NCI-H1092 (cell line): ENCODE results near the gene AGAP1.

Experiments
- DNase-seq: peaks from one replicate; lab custom pipeline; 2025; lab: John Stamatoyannopoulos, UW

The AGAP1 gene

GRCh38 chr2:235850289-235850688, 356.4 kb downstream of the AGAP1 start:
- no peak for DNase-seq

- DNase-seq = no peak
Measured at GRCh38 chr2:235850771-235851551, 357.1 kb downstream of the AGAP1 start.

DNA sequence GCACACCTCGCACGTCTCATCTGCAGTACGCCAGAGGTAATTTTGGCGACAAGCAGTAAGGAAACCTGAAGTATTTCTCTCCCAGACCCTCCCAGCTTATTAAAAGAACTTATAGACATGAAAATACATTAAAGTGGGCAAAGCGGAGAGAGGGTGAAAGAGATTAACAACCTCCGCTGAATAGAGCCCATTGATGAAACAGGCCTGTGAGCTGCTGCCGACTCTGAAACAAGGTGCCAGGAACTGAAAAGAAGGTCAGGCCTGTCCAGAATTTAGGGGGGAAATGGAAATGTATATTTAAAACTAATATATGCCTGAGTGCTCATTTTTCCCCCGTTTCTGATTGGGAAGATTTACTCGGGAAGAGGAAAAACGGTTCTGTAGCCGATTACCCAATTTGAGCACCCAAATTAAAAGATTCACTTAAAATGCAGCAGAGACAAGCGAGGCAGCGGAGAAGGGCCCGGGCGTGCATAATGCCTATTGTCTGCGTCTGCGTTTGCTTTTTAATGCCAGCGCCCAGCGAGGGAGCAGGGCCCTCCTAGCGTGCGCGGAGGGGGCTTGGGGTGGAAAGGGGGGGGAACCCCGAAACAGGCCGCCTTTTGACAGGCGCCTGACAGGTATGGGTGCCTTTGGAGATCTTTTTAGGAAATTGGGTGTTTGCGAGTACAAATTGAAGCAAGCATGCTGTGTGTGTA, 358.1 kb downstream of the AGAP1 start:
- no peak for DNase-seq

- DNase-seq = no peak
Measured at GRCh38 chr2:235852526-235852920, 358.7 kb downstream of the AGAP1 start.

DNA sequence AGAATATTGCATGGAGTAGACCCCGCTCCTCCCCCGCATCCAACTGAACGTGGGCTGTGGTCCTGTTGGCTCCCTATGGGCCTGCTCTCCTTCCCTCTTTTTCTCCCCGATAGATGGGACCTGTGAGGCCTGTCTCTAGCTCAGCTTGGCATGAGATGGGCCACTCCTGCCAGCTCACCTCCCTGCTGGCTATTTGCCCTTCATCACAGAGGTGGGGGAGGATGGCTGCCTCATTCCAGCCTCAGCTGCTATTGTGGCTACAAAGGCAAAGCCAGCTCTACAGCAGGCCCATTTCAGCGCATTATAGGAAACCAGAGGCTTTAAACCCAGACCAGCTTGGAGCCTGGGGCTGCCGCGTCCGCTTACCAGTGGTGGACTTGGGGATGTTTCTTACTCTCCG, 360.4 kb downstream of the AGAP1 start:
- DNase-seq = no peak

DNA sequence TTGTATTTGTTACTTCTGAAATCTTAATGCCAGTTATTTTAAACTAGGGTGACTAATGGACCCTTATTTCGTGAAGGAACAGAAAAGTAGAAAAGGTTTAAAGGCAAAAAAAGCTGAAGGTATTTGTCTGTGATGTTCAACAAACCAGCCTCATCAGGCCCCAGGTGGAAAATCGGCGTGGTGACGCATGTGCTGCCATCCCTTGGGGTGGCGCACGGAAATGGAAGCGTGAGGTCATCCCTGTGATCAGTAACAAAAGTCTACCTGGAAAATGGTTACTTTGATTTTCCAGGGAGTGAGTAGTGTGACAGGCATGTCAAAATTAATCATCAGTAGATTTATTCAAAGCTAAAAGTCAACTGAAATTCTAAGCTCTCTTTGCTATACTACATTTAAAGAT, 361.2 kb downstream of the AGAP1 start:
- no peak for DNase-seq

DNA sequence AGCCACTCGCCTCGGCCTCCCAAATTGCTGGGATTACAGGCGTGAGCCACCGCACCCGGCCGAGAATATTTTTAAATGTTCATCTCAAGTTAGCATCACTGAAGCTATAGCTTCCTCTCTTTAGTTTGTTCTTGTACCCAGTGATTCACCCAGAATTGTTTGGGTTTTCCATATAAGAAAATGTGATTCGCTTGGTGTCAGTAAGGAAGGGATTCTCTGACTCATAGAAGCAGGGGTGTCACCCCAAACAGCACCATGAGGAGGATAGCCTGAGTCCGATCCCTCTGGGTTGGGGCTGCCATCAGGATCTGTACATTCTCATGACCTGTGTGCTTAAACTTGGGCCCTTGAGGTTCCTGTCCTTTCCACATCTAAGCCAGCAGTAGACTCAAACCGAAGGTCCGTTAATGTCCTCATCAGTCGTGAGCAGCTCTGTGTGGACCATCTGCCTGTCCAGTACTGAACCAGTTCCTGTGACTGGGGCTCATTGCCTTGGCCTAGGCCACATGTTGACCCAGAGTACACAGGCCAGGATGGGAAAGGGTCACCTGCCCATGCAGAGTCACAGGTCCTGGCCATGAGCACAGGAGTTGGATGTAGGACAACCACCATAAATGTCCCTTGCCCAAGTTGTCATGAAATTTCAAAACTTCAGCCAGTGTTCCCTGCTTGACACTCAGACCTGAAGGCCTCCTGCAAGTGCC, 362.5 kb downstream of the AGAP1 start:
- DNase-seq = no peak

- no peak for DNase-seq
Measured at GRCh38 chr2:235857598-235857997, 363.8 kb downstream of the AGAP1 start.

DNA sequence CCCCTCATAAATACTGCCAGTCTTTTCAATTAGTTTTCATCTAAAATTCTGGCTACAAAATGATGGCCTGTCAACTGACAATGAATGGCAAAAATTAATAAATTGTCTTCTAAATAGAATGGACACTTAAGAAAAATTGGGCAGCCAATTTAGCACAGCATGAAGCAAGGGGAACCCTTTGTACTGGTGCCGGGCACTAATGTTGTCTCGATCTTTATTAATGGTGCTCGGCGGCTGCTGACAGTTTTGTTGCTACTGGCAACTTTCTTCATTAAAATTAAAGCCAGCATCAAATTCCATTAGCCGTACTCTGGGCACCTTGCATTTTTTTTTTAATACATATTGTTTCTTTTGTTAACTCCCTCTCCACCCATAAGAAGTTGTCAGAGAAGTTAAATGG, 365.0 kb downstream of the AGAP1 start:
- no peak for DNase-seq

DNA sequence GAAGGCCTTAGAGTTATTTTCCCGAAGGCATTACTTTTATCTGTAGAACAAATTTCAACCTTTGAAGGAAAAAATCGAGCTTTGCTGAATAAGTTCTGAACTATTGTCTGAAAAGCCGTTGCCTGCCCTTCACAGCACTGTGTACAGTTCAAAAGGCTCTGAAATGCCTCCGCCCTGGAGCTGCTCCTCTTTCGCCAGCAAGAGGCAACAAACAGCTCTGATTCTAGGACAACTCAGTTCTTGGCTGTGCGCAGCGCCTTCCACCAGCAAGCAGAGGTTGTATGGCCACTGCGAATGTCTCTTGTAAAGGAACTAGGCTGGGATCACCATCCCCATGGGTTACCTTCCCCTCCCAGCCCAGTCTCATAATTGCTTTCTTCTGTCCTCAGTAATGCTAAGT, 365.8 kb downstream of the AGAP1 start:
- no peak for DNase-seq

DNA sequence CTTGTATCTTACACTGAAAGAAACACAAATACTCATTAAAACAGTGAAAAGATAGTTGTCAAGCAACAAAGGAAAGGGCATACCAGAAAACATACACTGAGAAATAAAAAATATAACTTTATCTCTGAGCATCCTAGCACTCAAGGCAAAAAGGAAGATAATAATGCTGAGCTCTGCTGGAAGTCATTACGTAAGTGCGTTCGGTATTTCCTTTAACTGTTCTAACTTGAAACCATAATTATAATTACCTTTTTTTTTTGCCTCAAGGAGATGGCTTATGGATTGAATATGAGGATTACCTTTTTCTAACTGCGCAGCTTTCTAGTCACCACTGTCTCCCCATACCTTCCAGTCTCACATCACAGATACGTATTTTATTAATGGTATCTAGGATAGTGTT, 366.3 kb downstream of the AGAP1 start:
- no peak for DNase-seq

DNA sequence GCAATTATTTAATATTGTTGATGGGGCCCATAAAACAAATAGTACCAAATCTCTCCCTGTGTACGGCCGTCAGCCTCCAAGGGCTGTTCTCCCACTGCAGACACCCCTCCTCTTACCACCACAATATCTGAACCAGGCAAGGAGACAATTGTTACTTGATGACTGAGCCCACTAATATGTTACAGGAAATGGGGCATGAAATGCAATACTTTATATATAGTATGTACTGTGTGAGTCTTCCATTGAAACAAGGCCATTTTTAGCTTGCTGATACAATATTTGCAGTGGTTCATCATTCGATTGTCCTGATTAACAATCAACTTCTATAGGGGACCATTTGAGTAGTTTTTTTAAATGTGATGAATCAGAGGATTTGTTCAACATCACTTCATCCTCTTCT, 367.0 kb downstream of the AGAP1 start:
- DNase-seq = no peak

DNA sequence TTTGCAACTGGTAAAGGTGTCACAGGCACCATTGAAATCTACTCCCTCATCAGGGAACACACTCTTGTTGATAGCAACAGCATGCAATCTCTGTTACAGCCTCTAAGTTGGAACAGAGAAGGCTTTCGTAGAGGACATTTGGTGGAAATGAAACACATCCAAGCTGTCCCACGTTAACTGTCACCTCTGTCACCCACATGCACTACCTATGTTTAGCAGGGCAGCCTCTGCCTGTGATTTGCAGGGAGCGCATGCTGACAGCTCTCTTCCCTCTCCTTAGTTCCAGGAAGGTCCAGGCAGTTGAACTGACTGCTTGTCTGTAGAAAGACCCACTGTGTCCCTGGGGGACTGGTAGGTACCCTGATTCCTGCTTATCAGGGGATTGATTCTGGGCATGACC, 367.5 kb downstream of the AGAP1 start:
- no peak for DNase-seq

DNA sequence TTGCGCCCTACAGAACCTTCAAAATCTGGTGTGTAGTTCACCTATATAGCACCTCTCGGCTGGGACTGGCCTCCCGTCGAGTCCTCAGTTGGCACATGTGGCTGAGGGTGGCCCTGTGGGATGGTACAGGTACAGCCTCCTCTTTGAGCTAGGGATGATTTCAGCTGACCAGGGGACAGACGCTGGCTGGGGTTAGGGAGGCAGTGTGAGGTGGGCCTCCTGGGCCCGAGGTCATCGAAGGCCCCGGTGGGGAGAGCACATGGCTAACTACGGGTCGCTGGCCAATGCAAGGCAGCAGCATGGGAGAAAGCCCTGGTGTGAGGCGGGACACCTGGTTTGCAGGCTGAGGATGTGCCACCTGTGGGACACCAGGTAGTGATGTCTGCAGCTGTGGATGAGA, 369.6 kb downstream of the AGAP1 start:
- DNase-seq = no peak

- DNase-seq = no peak
Measured at GRCh38 chr2:235864302-235864701, 370.5 kb downstream of the AGAP1 start.

DNA sequence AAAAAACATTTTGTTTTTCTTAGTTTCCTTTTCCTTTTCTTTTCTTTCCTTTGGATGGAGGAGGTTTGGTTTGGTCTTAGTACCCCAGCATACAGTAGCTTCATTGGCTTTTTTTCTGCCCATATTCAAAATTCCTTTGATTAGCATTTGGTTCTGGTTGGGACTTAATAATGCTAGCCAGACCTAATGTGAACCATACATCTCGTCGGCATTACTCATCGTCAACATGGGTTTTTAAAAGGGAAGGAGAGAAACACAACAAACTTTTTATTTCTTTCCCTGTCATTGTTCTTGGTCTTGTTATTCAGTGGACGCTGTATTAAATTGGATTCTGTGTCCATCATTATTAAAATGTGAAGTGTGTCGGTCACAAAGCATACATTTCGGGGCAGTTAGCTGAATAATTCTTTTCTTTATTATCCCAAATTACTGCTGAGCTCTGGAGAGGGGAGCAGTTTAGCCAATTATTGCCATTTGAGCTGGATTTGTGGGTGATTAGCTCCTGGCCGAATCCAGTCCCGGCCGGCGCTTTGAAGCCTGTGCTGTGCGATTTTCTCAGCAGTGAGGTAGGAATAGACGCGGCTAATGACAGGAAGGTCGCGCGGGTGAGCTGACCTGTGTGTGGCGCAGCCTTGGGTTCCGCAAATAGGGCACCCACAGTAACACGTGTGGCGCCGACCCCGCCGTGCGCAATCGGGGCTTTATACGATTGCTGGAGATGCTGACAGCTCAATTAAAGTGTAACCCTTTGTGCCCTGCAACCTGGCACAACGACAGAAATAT, 371.1 kb downstream of the AGAP1 start:
- no peak for DNase-seq

GRCh38 chr2:235866373-235866772, 372.5 kb downstream of the AGAP1 start:
- no peak for DNase-seq

GRCh38 chr2:235868224-235868623, 374.4 kb downstream of the AGAP1 start:
- no peak for DNase-seq

DNA sequence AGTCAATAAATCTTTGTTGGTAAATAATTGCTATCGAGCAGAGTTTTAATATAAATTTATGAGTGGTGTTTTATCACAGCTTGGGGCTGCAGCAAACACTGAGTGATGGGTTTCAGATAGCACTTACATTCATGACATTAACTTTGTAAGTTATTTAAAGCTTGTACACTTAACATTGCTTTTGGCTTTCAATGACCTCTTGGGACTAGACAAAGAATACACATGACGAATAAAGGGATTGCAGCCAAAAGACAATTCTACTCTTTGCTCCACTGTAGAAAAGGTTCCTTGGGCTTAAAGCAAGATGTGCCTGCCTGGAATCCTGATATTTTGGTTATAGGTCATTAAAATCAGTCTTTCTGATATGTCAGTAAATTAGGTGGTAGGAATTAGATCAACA, 374.8 kb downstream of the AGAP1 start:
- DNase-seq = no peak

GRCh38 chr2:235870515-235870914, 376.7 kb downstream of the AGAP1 start:
- no peak for DNase-seq

DNA sequence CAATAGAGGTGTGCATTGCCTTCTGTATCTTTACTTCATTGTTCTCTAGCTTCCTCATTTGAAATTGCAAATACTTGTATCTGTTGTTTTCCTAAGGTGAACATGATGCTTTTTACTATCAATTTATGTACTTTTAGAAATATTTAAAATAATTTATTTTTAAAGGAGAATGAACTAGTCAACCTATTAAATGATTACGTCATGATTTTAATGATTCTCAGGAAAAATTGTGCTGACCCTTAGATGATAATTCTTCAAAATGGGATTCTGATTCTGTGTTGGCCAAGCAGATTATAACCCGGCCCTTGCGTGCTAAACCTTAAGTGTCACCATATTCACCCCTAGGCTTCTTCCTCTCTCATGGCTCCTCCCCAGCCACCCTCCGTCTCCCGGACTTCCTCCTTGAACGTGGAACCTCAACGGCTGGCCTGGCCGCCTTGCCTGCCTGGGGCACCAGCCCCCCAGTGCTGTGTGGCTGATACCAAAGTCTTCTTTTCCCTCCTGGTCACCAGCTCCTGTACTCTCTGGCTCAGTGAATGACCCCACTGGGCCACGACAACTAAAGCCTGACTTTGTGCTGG, 382.3 kb downstream of the AGAP1 start:
- no peak for DNase-seq

DNA sequence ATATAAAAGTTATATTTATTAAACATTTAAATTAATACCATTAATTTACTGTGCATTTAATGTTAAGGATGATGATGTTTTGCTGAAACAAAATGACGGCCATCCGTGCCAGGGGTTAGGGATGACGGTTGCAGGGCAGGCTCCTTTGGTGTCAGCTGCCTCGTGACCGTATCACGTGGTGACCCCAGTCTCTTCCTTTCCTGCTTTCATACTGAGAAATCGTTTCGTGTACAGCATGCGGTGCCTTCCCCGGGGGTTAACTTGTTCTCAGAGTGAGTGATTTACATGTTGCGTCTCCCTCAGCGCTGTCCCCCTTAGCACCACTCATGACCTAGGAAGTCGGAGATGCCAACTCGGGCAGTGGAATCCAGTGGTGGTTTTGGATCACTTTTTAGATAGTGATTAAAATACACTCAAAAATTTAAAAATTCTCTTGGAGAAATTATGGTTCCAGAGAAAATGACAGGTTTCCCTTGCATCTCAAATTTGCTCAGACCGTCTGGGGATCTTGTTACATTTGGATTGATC, 383.5 kb downstream of the AGAP1 start:
- DNase-seq = no peak
